Panc1 (cell line): ENCODE results near the gene GGA2.

Experiments
- TF ChIP-seq, protein P1 (sequence below): fragments of 450-650 bp; IDR thresholded peaks from 2 replicates; pipeline ENCODE4 v1.5.1; 2017; ENCODE audit warnings: mild to moderate bottlenecking
- TF ChIP-seq, protein P2 (sequence below), 2 experiments: IDR thresholded peaks; 2 replicates each; pipeline ENCODE4 v1.6.1; 2011 to 2012; ENCODE audit warnings: low read depth in 2 of 2, control low read depth in 1 of 2, low read length in 1 of 2, mild to moderate bottlenecking in 1 of 2, moderate library complexity in 1 of 2; ENCODE audit not compliant: insufficient read depth in 1 of 2

DNA sequence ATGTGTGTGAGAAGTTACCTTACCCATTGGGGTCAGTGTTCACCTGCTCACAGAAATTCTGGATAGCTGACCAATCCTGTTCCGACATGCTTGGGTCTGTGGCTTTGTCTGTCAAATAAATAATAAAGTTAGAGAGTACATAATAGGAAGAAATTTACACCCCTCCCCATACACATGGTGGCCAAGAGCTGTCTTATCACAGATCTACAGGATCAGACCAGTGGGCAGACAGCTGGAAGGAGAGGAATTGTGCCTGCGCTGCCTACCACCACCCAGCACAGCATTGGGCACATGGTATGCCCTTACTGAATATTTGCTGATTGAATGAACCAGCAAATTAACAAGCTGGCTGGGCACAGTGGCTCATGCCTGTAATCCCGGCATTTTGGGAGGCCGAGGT is 14.6 kb downstream of the GGA2 start:
- TF ChIP-seq, protein P1, sequence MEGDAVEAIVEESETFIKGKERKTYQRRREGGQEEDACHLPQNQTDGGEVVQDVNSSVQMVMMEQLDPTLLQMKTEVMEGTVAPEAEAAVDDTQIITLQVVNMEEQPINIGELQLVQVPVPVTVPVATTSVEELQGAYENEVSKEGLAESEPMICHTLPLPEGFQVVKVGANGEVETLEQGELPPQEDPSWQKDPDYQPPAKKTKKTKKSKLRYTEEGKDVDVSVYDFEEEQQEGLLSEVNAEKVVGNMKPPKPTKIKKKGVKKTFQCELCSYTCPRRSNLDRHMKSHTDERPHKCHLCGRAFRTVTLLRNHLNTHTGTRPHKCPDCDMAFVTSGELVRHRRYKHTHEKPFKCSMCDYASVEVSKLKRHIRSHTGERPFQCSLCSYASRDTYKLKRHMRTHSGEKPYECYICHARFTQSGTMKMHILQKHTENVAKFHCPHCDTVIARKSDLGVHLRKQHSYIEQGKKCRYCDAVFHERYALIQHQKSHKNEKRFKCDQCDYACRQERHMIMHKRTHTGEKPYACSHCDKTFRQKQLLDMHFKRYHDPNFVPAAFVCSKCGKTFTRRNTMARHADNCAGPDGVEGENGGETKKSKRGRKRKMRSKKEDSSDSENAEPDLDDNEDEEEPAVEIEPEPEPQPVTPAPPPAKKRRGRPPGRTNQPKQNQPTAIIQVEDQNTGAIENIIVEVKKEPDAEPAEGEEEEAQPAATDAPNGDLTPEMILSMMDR, result no peak
- TF ChIP-seq, protein P2, sequence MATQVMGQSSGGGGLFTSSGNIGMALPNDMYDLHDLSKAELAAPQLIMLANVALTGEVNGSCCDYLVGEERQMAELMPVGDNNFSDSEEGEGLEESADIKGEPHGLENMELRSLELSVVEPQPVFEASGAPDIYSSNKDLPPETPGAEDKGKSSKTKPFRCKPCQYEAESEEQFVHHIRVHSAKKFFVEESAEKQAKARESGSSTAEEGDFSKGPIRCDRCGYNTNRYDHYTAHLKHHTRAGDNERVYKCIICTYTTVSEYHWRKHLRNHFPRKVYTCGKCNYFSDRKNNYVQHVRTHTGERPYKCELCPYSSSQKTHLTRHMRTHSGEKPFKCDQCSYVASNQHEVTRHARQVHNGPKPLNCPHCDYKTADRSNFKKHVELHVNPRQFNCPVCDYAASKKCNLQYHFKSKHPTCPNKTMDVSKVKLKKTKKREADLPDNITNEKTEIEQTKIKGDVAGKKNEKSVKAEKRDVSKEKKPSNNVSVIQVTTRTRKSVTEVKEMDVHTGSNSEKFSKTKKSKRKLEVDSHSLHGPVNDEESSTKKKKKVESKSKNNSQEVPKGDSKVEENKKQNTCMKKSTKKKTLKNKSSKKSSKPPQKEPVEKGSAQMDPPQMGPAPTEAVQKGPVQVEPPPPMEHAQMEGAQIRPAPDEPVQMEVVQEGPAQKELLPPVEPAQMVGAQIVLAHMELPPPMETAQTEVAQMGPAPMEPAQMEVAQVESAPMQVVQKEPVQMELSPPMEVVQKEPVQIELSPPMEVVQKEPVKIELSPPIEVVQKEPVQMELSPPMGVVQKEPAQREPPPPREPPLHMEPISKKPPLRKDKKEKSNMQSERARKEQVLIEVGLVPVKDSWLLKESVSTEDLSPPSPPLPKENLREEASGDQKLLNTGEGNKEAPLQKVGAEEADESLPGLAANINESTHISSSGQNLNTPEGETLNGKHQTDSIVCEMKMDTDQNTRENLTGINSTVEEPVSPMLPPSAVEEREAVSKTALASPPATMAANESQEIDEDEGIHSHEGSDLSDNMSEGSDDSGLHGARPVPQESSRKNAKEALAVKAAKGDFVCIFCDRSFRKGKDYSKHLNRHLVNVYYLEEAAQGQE (IDR thresholded peaks at IDR 0.05; ENCODE audit: insufficient read depth in 1 of 2, low read depth in 2 of 2, low read length in 1 of 2), result no peak
